SK-N-MC (cell line): Measurements from ENCODE around the gene NOC4L.

ENCODE experiments used
- EZH2 ChIP-seq: fragments of 200-600 bp; sonication (generic); IDR thresholded peaks from one replicate; pipeline ENCODE4 v1.6.1; 2017; ENCODE audit warnings: antibody characterized with exemption
- FOXP2 ChIP-seq: optimal IDR thresholded peaks from 2 replicates; pipeline ENCODE3; 2011; ENCODE audit warnings: mild to moderate bottlenecking, moderate library complexity; ENCODE audit not compliant: insufficient read depth; ENCODE audit errors: extremely low read length, control extremely low read depth
- POLR2AphosphoS5 ChIP-seq: IDR thresholded peaks from 2 replicates; pipeline ENCODE4 v1.6.1; 2012; ENCODE audit warnings: mild to moderate bottlenecking, low read depth, low read length, borderline replicate concordance

DNA sequence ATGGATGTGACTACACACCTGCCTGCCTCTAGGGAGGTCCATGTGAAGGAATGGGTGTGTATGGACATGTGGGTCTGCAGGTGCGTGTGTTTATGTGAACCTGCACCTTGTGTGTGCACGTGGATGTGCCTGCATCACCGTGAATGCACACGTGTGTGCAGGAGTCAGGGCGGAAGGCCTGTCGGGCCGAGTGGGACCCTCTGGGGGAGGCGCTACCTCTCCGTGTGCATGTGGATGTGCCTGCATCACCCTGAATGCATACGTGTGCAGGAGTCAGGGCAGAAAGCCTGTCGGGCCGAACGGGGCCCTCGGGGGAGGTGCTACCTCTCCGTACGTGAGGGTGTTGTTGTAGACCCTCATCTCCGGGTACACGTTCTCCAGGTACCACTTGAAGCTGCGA is 56.5 kb downstream of the NOC4L start:
- no peak for TF ChIP-seq EZH2
- TF ChIP-seq POLR2AphosphoS5: no peak
- TF ChIP-seq FOXP2: no peak
